HepG2 (cell line): ENCODE data around the gene RPL23. TPM values are rescaled to one million over a fixed set of nuclear protein-coding genes. Genes with fewer than 3 reads are reported as not detected.

Source experiments
- ADNP ChIP-seq: sonication (generic); formaldehyde crosslinking; IDR thresholded peaks from 2 replicates; pipeline ENCODE4 v1.4.0; 2020; ENCODE audit warnings: missing genetic modification reagents
- ATF7 ChIP-seq, 2 experiments: fragments of 450-650 bp in 1 of 2; sonication (generic) in 1 of 2; formaldehyde crosslinking in 1 of 2; IDR thresholded peaks; 2 replicates each; pipeline versions ENCODE4 v1.4.0 to v1.6.1; 2016 to 2020; ENCODE audit warnings: antibody characterized with exemption in 1 of 2, mild to moderate bottlenecking in 1 of 2, missing genetic modification reagents in 1 of 2
- CREB1 ChIP-seq, 2 experiments: fragments of 450-650 bp in 1 of 2; IDR thresholded peaks; 2 replicates each; pipeline ENCODE4 v1.6.1; 2016 to 2017; ENCODE audit warnings: control low read depth in 1 of 2, mild to moderate bottlenecking in 1 of 2, missing compliant biosample characterization in 1 of 2, missing genetic modification characterization in 1 of 2
- FOXP1 ChIP-seq, 2 experiments: fragments of 450-650 bp in 1 of 2; IDR thresholded peaks; 2 replicates each; pipeline ENCODE4 v1.6.1; 2017 to 2018; ENCODE audit warnings: antibody characterized with exemption in 1 of 2
- KDM1A ChIP-seq: IDR thresholded peaks from 2 replicates; pipeline ENCODE4 v1.6.1; 2016; ENCODE audit warnings: missing compliant biosample characterization
- KLF12 ChIP-seq: sonication (generic); formaldehyde crosslinking; IDR thresholded peaks from 2 replicates; pipeline ENCODE4 v1.4.0; 2020; ENCODE audit warnings: missing genetic modification reagents, borderline replicate concordance
- MEF2D ChIP-seq: sonication (generic); formaldehyde crosslinking; IDR thresholded peaks from 2 replicates; pipeline ENCODE4 v1.5.1; 2020; ENCODE audit warnings: mild to moderate bottlenecking, missing genetic modification reagents
- MTF1 ChIP-seq: sonication (generic); formaldehyde crosslinking; IDR thresholded peaks from 2 replicates; pipeline ENCODE4 v1.5.0; 2020; ENCODE audit warnings: missing genetic modification reagents
- POLR2A ChIP-seq, 2 experiments: IDR thresholded peaks; 2 replicates each; pipeline ENCODE4 v1.6.1; 2011; ENCODE audit warnings: low read depth in 2 of 2, low read length in 2 of 2, mild to moderate bottlenecking in 1 of 2, moderate library complexity in 1 of 2; ENCODE audit not compliant: insufficient read depth in 1 of 2
- SALL2 ChIP-seq: sonication (generic); formaldehyde crosslinking; IDR thresholded peaks from 2 replicates; pipeline ENCODE4 v1.8.1; 2023; ENCODE audit warnings: mild to moderate bottlenecking, missing genetic modification reagents, inconsistent platforms
- STAT5B ChIP-seq: sonication (generic); formaldehyde crosslinking; IDR thresholded peaks from 2 replicates; pipeline ENCODE4 v1.4.0; 2020; ENCODE audit warnings: missing genetic modification reagents
- ZBTB3 ChIP-seq: sonication (generic); formaldehyde crosslinking; IDR thresholded peaks from 2 replicates; pipeline ENCODE4 v1.4.0; 2020; ENCODE audit warnings: low read depth, mild to moderate bottlenecking, moderate library complexity, missing genetic modification reagents, borderline replicate concordance
- ZBTB7A ChIP-seq: sonication (generic); formaldehyde crosslinking; IDR thresholded peaks from 2 replicates; pipeline ENCODE4 v1.8.0; 2022; ENCODE audit warnings: mild to moderate bottlenecking, missing genetic modification reagents
- ZFX ChIP-seq: sonication (generic); formaldehyde crosslinking; IDR thresholded peaks from 2 replicates; pipeline ENCODE4 v1.4.0; 2020; ENCODE audit warnings: mild to moderate bottlenecking, low read depth, missing genetic modification reagents, moderate library complexity
- ZNF441 ChIP-seq: sonication (generic); formaldehyde crosslinking; IDR thresholded peaks from 2 replicates; pipeline ENCODE4 v1.7.0; 2021; ENCODE audit warnings: missing genetic modification reagents, borderline replicate concordance
- ZNF589 ChIP-seq: sonication (generic); formaldehyde crosslinking; conservative IDR thresholded peaks from 2 replicates; pipeline ENCODE4 v1.8.0; 2022; ENCODE audit warnings: mild to moderate bottlenecking, moderate library complexity, missing genetic modification reagents
- ZNF629 ChIP-seq: sonication (generic); formaldehyde crosslinking; conservative IDR thresholded peaks from 2 replicates; pipeline ENCODE4 v1.5.0; 2020; ENCODE audit warnings: missing genetic modification reagents
- ZNF768 ChIP-seq: sonication (generic); formaldehyde crosslinking; IDR thresholded peaks from 2 replicates; pipeline ENCODE4 v1.4.0; 2020; ENCODE audit warnings: missing genetic modification reagents
- ZNF776 ChIP-seq: sonication (generic); formaldehyde crosslinking; IDR thresholded peaks from 2 replicates; pipeline ENCODE4 v1.4.0; 2020; ENCODE audit warnings: mild to moderate bottlenecking, missing genetic modification reagents
- ZNF878 ChIP-seq: sonication (generic); formaldehyde crosslinking; IDR thresholded peaks from 2 replicates; pipeline ENCODE4 v1.8.1; 2023; ENCODE audit warnings: mild to moderate bottlenecking, missing genetic modification reagents, moderate library complexity
- polyA plus RNA-seq, 8 experiments: library from polyadenylated mRNA; depleted of rRNA in 3 of 8; stranded (reverse) in 7 of 8; unstranded in 1 of 8; fragments of >200 nt; fragmentation: Illumina TruSeq in 4 of 8; extraction: Trizol in 4 of 8; gene quantifications; 2 replicates each; pipeline versions ENCODE4 v1.2.1 to v1.2.3, GENCODE V29; 2011 to 2016; ENCODE audit warnings: low read depth in 4 of 8, missing spikeins in 1 of 8, mixed read lengths in 1 of 8; ENCODE audit not compliant: insufficient read depth in 1 of 8
- total RNA-seq, 5 experiments: library from RNA; depleted of rRNA; stranded (reverse); fragments of >200 nt; fragmentation: Illumina TruSeq; extraction: Trizol; gene quantifications; 2 replicates each; pipeline ENCODE4 v1.2.3, GENCODE V29; 2016; ENCODE audit warnings: low read depth in 1 of 5
- TF ChIP-seq, protein P1 (sequence below): sonication (generic); formaldehyde crosslinking; IDR thresholded peaks from 2 replicates; pipeline ENCODE4 v1.8.0; 2022; ENCODE audit warnings: missing genetic modification reagents, mild to moderate bottlenecking, moderate library complexity, borderline replicate concordance
- TF ChIP-seq, protein P2 (sequence below): sonication (generic); formaldehyde crosslinking; IDR thresholded peaks from 2 replicates; pipeline ENCODE4 v1.4.0; 2020; ENCODE audit warnings: missing genetic modification reagents
- TF ChIP-seq, protein P3 (sequence below): sonication (generic); formaldehyde crosslinking; IDR thresholded peaks from 2 replicates; pipeline ENCODE4 v1.5.1; 2020; ENCODE audit warnings: missing genetic modification reagents, mild to moderate bottlenecking, borderline replicate concordance
- TF ChIP-seq, protein P4 (sequence below): sonication (generic); formaldehyde crosslinking; IDR thresholded peaks from 2 replicates; pipeline ENCODE4 v1.5.0; 2020; ENCODE audit warnings: missing genetic modification reagents

Gene RPL23
- total and polyA plus RNA-seq, 2 of the 13 experiments (the other 11 are each of a cell fraction or from before 2014, with no cell fraction given) = 2,790 to 4,860 TPM

DNA sequence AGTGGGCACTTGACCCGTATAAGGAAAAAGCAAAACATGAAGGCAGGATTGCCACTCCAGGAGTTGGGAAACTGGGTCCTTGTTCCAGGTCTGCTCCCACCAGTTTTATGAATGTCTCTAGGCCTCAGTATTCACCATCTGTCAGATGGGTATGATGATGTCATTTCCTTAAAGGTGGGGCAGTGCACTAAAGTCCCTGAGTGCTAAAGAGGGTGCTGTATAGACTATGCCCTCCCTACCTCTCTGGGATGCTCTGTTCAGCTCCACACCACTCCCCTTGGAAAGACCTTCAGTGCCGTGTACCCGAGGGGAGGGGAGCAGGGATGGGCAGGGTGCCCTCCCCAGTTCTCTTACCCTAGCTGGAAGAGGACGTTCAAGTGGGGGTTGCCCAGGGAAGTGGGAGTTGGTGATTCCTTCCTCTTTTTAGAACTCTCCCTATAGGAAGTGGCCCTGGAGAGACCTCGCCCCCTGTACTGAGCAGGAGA, 18.5 kb upstream of the RPL23 start (continued):
- TF ChIP-seq, protein P1, sequence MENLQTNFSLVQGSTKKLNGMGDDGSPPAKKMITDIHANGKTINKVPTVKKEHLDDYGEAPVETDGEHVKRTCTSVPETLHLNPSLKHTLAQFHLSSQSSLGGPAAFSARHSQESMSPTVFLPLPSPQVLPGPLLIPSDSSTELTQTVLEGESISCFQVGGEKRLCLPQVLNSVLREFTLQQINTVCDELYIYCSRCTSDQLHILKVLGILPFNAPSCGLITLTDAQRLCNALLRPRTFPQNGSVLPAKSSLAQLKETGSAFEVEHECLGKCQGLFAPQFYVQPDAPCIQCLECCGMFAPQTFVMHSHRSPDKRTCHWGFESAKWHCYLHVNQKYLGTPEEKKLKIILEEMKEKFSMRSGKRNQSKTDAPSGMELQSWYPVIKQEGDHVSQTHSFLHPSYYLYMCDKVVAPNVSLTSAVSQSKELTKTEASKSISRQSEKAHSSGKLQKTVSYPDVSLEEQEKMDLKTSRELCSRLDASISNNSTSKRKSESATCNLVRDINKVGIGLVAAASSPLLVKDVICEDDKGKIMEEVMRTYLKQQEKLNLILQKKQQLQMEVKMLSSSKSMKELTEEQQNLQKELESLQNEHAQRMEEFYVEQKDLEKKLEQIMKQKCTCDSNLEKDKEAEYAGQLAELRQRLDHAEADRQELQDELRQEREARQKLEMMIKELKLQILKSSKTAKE (CRISPR knock-in tag) = 0 out of 2 replicates have a peak, but pooled peaks have one; percentile 17
- TF ChIP-seq ZNF878 (0 out of 2 replicates have a peak, but pooled peaks have one; percentile 0), SALL2 (CRISPR knock-in tag) (0 out of 2 replicates have a peak, but pooled peaks have one; percentile 13), FOXP1 (IDR thresholded peaks at IDR 0.05) (no peak), FOXP1 (CRISPR knock-in tag; IDR thresholded peaks at IDR 0.05) (no peak), POLR2A (IDR thresholded peaks at IDR 0.05; ENCODE audit: insufficient read depth in 1 of 2, low read depth in 2 of 2, low read length in 2 of 2) (peak in 1 of 2 experiments; percentile 26; a peak in 1 of 4 replicates), ZFX (peak; percentile 9), CREB1 (IDR thresholded peaks at IDR 0.05) (peak; percentile 38; the same call in 1 of the 2 replicates), CREB1 (CRISPR knock-in tag; IDR thresholded peaks at IDR 0.05) (no peak), ZNF776 (CRISPR knock-in tag) (peak; percentile 27; the same call in 1 of the 2 replicates), ADNP (0 out of 2 replicates have a peak, but pooled peaks have one; percentile 8), ZBTB3 (0 out of 2 replicates have a peak, but pooled peaks have one; percentile 14), KLF12 (CRISPR knock-in tag) (0 out of 2 replicates have a peak, but pooled peaks have one; percentile 6), ZNF629 (CRISPR knock-in tag) (peak; percentile 97), ZNF589 (CRISPR knock-in tag) (peak; percentile 50; the same call in 1 of the 2 replicates), ZNF768 (CRISPR knock-in tag) (no peak), STAT5B (CRISPR knock-in tag) (no peak), ZBTB7A (CRISPR knock-in tag) (0 out of 2 replicates have a peak, but pooled peaks have one; percentile 4), KDM1A (CRISPR knock-in tag) (peak; percentile 56; the same call in 1 of the 2 replicates), MTF1 (no peak), ZNF441 (CRISPR knock-in tag) (0 out of 2 replicates have a peak, but pooled peaks have one; percentile 2), ATF7 (IDR thresholded peaks at IDR 0.05) (peak; percentile 93), ATF7 (CRISPR knock-in tag; IDR thresholded peaks at IDR 0.05) (0 out of 2 replicates have a peak, but pooled peaks have one; percentile 2), MEF2D (CRISPR knock-in tag) (0 out of 2 replicates have a peak, but pooled peaks have one; percentile 7)
- TF ChIP-seq, protein P2, sequence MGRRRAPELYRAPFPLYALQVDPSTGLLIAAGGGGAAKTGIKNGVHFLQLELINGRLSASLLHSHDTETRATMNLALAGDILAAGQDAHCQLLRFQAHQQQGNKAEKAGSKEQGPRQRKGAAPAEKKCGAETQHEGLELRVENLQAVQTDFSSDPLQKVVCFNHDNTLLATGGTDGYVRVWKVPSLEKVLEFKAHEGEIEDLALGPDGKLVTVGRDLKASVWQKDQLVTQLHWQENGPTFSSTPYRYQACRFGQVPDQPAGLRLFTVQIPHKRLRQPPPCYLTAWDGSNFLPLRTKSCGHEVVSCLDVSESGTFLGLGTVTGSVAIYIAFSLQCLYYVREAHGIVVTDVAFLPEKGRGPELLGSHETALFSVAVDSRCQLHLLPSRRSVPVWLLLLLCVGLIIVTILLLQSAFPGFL = no peak
- TF ChIP-seq, protein P3, sequence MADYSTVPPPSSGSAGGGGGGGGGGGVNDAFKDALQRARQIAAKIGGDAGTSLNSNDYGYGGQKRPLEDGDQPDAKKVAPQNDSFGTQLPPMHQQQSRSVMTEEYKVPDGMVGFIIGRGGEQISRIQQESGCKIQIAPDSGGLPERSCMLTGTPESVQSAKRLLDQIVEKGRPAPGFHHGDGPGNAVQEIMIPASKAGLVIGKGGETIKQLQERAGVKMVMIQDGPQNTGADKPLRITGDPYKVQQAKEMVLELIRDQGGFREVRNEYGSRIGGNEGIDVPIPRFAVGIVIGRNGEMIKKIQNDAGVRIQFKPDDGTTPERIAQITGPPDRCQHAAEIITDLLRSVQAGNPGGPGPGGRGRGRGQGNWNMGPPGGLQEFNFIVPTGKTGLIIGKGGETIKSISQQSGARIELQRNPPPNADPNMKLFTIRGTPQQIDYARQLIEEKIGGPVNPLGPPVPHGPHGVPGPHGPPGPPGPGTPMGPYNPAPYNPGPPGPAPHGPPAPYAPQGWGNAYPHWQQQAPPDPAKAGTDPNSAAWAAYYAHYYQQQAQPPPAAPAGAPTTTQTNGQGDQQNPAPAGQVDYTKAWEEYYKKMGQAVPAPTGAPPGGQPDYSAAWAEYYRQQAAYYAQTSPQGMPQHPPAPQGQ (CRISPR knock-in tag) = peak; percentile 4; the same call in 1 of the 2 replicates
- TF ChIP-seq, protein P4, sequence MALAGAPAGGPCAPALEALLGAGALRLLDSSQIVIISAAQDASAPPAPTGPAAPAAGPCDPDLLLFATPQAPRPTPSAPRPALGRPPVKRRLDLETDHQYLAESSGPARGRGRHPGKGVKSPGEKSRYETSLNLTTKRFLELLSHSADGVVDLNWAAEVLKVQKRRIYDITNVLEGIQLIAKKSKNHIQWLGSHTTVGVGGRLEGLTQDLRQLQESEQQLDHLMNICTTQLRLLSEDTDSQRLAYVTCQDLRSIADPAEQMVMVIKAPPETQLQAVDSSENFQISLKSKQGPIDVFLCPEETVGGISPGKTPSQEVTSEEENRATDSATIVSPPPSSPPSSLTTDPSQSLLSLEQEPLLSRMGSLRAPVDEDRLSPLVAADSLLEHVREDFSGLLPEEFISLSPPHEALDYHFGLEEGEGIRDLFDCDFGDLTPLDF (CRISPR knock-in tag) = no peak
